Liver (tissue), 3 donors: Measurements from ENCODE around the gene SH3RF3.

Experiments
- CTCF ChIP-seq: fragments of 150-350 bp; IDR thresholded peaks from 2 replicates; pipeline ENCODE4 v1.5.1; 2017; ENCODE audit warnings: improper control_type of control experiment, low read depth, low read length; ENCODE audit not compliant: missing input control
- EGR1 ChIP-seq, 2 donors: IDR thresholded peaks; 2 replicates each; pipeline ENCODE4 v1.6.1; 2016 to 2018; ENCODE audit warnings: antibody characterized with exemption in 2 of 2, low read depth in 2 of 2
- JUND ChIP-seq, 2 donors: IDR thresholded peaks; 2 replicates each; pipeline ENCODE4 v1.6.1; 2016; ENCODE audit warnings: antibody characterized with exemption in 2 of 2
- MAX ChIP-seq: IDR thresholded peaks from 2 replicates; pipeline ENCODE4 v1.6.1; 2016; ENCODE audit warnings: antibody characterized with exemption
- RAD21 ChIP-seq, 2 donors: IDR thresholded peaks; 2 replicates each; pipeline ENCODE4 v1.6.1; 2016; ENCODE audit warnings: antibody characterized with exemption in 2 of 2, mild to moderate bottlenecking in 2 of 2
- REST ChIP-seq: IDR thresholded peaks from 2 replicates; pipeline ENCODE4 v1.6.1; 2016; ENCODE audit warnings: antibody characterized with exemption, mild to moderate bottlenecking
- RXRA ChIP-seq, 2 donors: IDR thresholded peaks; 2 replicates each; pipeline ENCODE4 v1.6.1; 2017 to 2018; ENCODE audit warnings: antibody characterized with exemption in 2 of 2, mild to moderate bottlenecking in 1 of 2
- SP1 ChIP-seq: IDR thresholded peaks from 2 replicates; pipeline ENCODE4 v1.6.1; 2018; ENCODE audit warnings: antibody characterized with exemption, mild to moderate bottlenecking
- TAF1 ChIP-seq: conservative IDR thresholded peaks from 2 replicates; pipeline ENCODE4 v1.6.1; 2016; ENCODE audit warnings: antibody characterized with exemption, mild to moderate bottlenecking
- YY1 ChIP-seq: IDR thresholded peaks from 2 replicates; pipeline ENCODE4 v1.6.1; 2016; ENCODE audit warnings: antibody characterized with exemption, mild to moderate bottlenecking
- ZBTB33 ChIP-seq: IDR thresholded peaks from 2 replicates; pipeline ENCODE4 v1.6.1; 2016; ENCODE audit warnings: antibody characterized with exemption
- donor health status: healthy.
- donor health status: healthy.

- TF ChIP-seq RAD21 (IDR thresholded peaks at IDR 0.05) (no peak), CTCF (no peak), REST (no peak), YY1 (no peak), TAF1 (no peak), MAX (no peak), SP1 (no peak), ZBTB33 (no peak), EGR1 (IDR thresholded peaks at IDR 0.05; ENCODE audit: low read depth in 2 of 2) (no peak), JUND (IDR thresholded peaks at IDR 0.05) (no peak), RXRA (IDR thresholded peaks at IDR 0.05) (no peak)
Measured at GRCh38 chr2:109223490-109223889, 94.5 kb downstream of the SH3RF3 start.
